T-cell (primary cell): Measurements from ENCODE around the gene TMEM74B. TPM values are rescaled to one million over a fixed set of nuclear protein-coding genes. Genes with fewer than 3 reads are reported as not detected.

Experiments used
- ATAC-seq, 4 experiments: fragments of 200-7000 bp in 3 of 4; fragments of 150-1000 bp in 1 of 4; cut with Tn5 transposase; replicated peaks in 1 of 4; 1 replicate in 3 of 4; 2 replicates in 1 of 4; pipeline ENCODE4 v1.10.0; 2021; ENCODE audit warnings: moderate library complexity in 3 of 4, mild to moderate bottlenecking in 2 of 4, moderate number of reproducible peaks in 1 of 4
- CTCF ChIA-PET, 2 donors: fragments of 300-600 bp; sonication (Branson Sonifier 250); formaldehyde crosslinking; loops; one replicate each; lab custom pipeline; 2022; ENCODE audit warnings: antibody characterized with exemption in 2 of 2; lab: Charles Lee
- POLR2A ChIA-PET, 2 donors: fragments of 300-600 bp; sonication (Branson Sonifier 250); formaldehyde crosslinking; loops; one replicate each; lab custom pipeline; 2022; ENCODE audit warnings: antibody characterized with exemption in 2 of 2; lab: Charles Lee
- DNase-seq, 35 experiments: peaks; one replicate each; pipeline versions ENCODE4 v3.0.0 to v3.0.0-alpha.2; 2013 to 2023
- H3K27ac ChIP-seq: one replicate; pipeline ENCODE4 v1.5.1; 2013; ENCODE audit warnings: low read length
- H3K27me3 ChIP-seq, 2 experiments: replicated peaks in 1 of 2; 1 replicate in 1 of 2; 2 replicates in 1 of 2; pipeline versions ENCODE4 v1.6.1 to v1.7.0; 2013; ENCODE audit warnings: low read length in 1 of 2, mixed read lengths in 1 of 2; ENCODE audit not compliant: control insufficient read depth in 2 of 2, insufficient read depth in 2 of 2; ENCODE audit errors: extremely low read depth in 1 of 2
- H3K36me3 ChIP-seq, 2 donors: 1 replicate in 1 of 2; 2 replicates in 1 of 2; pipeline versions ENCODE4 v1.6.1 to v1.7.0; 2013; ENCODE audit warnings: low read length in 1 of 2; ENCODE audit not compliant: control insufficient read depth in 2 of 2, insufficient read depth in 1 of 2; ENCODE audit errors: extremely low read depth in 1 of 2
- H3K4me1 ChIP-seq, 2 experiments: 1 replicate in 1 of 2; 2 replicates in 1 of 2; pipeline versions ENCODE4 v1.6.1 to v1.7.0; 2013; ENCODE audit warnings: low read length in 2 of 2, mixed read lengths in 1 of 2; ENCODE audit not compliant: insufficient read depth in 2 of 2, control insufficient read depth in 1 of 2; ENCODE audit errors: extremely low read depth in 1 of 2
- H3K4me3 ChIP-seq, 2 donors: 1 replicate in 1 of 2; 2 replicates in 1 of 2; pipeline versions ENCODE4 v1.5.1 to v1.7.0; 2013; ENCODE audit warnings: mild to moderate bottlenecking in 2 of 2, low read length in 1 of 2, moderate library complexity in 1 of 2; ENCODE audit not compliant: control insufficient read depth in 1 of 2; ENCODE audit errors: extremely low read depth in 1 of 2
- H3K9me3 ChIP-seq: 2 replicates; pipeline ENCODE4 v1.7.0; 2013
- H3K27ac Mint-ChIP-seq, 2 donors: one replicate each; pipeline ENCODE4 v1.8.0; 2020 to 2021; ENCODE audit warnings: mild to moderate bottlenecking in 2 of 2, mixed read lengths in 2 of 2
- H3K27me3 Mint-ChIP-seq, 2 donors: one replicate each; pipeline ENCODE4 v1.8.0; 2021 to 2022; ENCODE audit warnings: mixed read lengths in 2 of 2
- H3K36me3 Mint-ChIP-seq: one replicate; pipeline ENCODE4 v1.8.0; 2021; ENCODE audit warnings: mixed read lengths
- H3K4me1 Mint-ChIP-seq, 3 donors: one replicate each; pipeline ENCODE4 v1.8.0; 2020 to 2022; ENCODE audit warnings: mixed read lengths in 3 of 3, mild to moderate bottlenecking in 1 of 3
- H3K4me3 Mint-ChIP-seq, 3 donors: one replicate each; pipeline ENCODE4 v1.8.0; 2020 to 2022; ENCODE audit warnings: mild to moderate bottlenecking in 3 of 3, mixed read lengths in 3 of 3, moderate library complexity in 3 of 3
- H3K9me3 Mint-ChIP-seq, 3 donors: one replicate each; pipeline ENCODE4 v1.8.0; 2020 to 2022; ENCODE audit warnings: mixed read lengths in 3 of 3
- WGBS: methylation state at CpG from one replicate; pipeline ENCODE4 v1.1.5; 2013; ENCODE audit warnings: missing lambda C conversion rate; ENCODE audit not compliant: insufficient coverage; 5-methylcytosine and 5-hydroxymethylcytosine counted together
- total RNA-seq, 35 experiments: library from RNA in 6 of 35; stranded (reverse) in 6 of 35; fragments of 120-200 nt in 1 of 35; gene quantifications; one replicate each; pipeline versions ENCODE4 v1.2.1 to v1.2.4 and lab custom pipeline; 2013 to 2026

The TMEM74B gene
- total RNA-seq, 5 donors from 2014 or later (not counting 1 experiment from before 2014, with no cell fraction given): 0.13 TPM; not detected in 4

DNA sequence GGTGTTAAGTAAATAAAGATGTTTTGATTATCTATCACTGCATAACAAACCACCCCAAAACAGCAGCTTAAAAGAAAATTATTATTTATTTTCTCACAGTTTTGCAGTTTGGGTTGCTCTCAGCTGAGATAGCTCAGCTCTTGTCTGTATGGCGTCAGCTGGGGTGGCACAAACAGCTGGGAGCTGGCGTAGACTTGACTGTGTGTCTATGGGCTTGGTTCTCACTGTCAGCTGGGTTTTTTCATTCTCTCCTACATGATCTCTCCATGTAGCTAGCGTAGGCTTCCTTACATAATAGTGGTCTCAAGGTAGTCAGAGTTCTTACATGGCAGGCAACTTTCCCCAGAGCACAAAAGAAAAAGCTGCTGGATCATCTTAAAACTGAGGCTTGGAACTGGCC, 6.5 kb upstream of the TMEM74B start:
- Histone ChIP-seq H3K4me3 (no peak overlapping the region), H3K36me3 (no peaks in the 10 kb centered on the region), H3K9me3 (no peaks in the 10 kb centered on the region), H3K27ac (no peak overlapping the region), H3K4me1 (no peaks in the 10 kb centered on the region), H3K27me3 (peaks cover 1 to 7% of the 10 kb centered on the region in 2 experiments)
- Mint-ChIP-seq H3K27ac (no peak overlapping the region), H3K4me1 (no peaks in the 10 kb centered on the region), H3K36me3 (no peaks in the 10 kb centered on the region), H3K27me3 (peaks cover 0 to 10% of the 10 kb centered on the region in 2 donors), H3K4me3 (no peak overlapping the region), H3K9me3 (peaks cover 0 to 6% (median 1%) of the 10 kb centered on the region in 3 donors)
- ChIA-PET CTCF (interaction anchor here (0.6 kb wide), 2 partner anchors 25 to 531 kb away, joined by 3 read pairs; no protein-coding TSS in a partner anchor), POLR2A (no interaction called here)
- 100% methylated on average over 2 of the region's 3 CpGs for WGBS
- no peak for DNase-seq
- ATAC-seq: no peak

GRCh38 chr20:1190847-1191246, 6.1 kb upstream of the TMEM74B start:
- H3K27me3 Mint-ChIP-seq: peaks cover 4 to 15% of the 10 kb centered on the region in 2 donors
- no peak overlapping the region for H3K4me3 Mint-ChIP-seq
- ATAC-seq: no peak

DNA sequence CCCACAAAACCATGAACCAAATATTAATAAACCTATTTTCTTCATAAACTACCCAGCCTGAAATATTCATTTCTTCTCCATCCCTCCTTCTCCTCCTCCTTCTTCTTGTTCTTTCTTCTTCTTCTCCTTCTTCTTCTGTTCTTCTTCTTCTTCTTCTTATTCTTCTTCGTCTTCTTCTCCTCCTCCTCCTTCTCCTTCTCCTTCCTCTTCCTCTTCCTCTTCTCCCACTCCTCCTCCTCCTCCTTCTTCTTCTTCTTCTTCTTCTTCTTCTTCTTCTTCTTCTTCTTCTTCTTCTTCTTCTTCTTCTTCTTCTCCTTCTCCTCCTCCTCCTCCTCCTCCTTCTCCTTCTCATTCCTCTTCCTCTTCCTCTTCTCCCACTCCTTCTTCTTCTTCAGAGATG, 5.0 kb upstream of the TMEM74B start:
- CTCF ChIA-PET: interaction anchor here in 1 of 2 donors (0.9 kb wide), 1 partner anchor 8 kb away, joined by 7 read pairs; no protein-coding TSS in a partner anchor
- Histone ChIP-seq H3K4me3 (no peak overlapping the region), H3K36me3 (no peaks in the 10 kb centered on the region), H3K9me3 (no peaks in the 10 kb centered on the region), H3K4me1 (peaks cover 0 to 7% of the 10 kb centered on the region in 2 experiments), H3K27ac (no peak overlapping the region), H3K27me3 (peaks cover 4 to 16% of the 10 kb centered on the region in 2 experiments)
- 21% methylated on average over 1 of the region's 1 CpG for WGBS
- DNase-seq (no peak), ATAC-seq (no peak)
- H3K4me1 Mint-ChIP-seq: peaks cover 4 to 5% (median 5%) of the 10 kb centered on the region in 3 donors
- H3K4me3 Mint-ChIP-seq: no peak overlapping the region
- H3K36me3 Mint-ChIP-seq: no peaks in the 10 kb centered on the region
- peaks cover 5 to 16% of the 10 kb centered on the region in 2 donors for H3K27me3 Mint-ChIP-seq
- H3K27ac Mint-ChIP-seq: no peak overlapping the region
- POLR2A ChIA-PET: no interaction called here
- no peaks in the 10 kb centered on the region for H3K9me3 Mint-ChIP-seq

More at GRCh38 chr20:1190847-1191246, 6.1 kb upstream of the TMEM74B start:
- H3K36me3 ChIP-seq: no peaks in the 10 kb centered on the region
- peaks cover 3 to 4% (median 3%) of the 10 kb centered on the region in 3 donors for H3K4me1 Mint-ChIP-seq
- no peak overlapping the region for H3K27ac Mint-ChIP-seq
- no peak overlapping the region for H3K4me3 ChIP-seq
- H3K4me1 ChIP-seq: peaks cover 0 to 3% of the 10 kb centered on the region in 2 experiments
- DNase-seq: no peak
- ChIA-PET POLR2A (no interaction called here), CTCF (interaction anchor here (0.6 to 0.9 kb wide), 3 partner anchors 9 to 532 kb away, joined by 3 to 7 read pairs (median 3); no protein-coding TSS in a partner anchor)
- no peaks in the 10 kb centered on the region for H3K36me3 Mint-ChIP-seq
- peaks cover 0 to 2% (median 0%) of the 10 kb centered on the region in 3 donors for H3K9me3 Mint-ChIP-seq
- H3K27me3 ChIP-seq: peaks cover 4 to 12% of the 10 kb centered on the region in 2 experiments
- H3K9me3 ChIP-seq: no peaks in the 10 kb centered on the region
- no peak overlapping the region for H3K27ac ChIP-seq
- 94% methylated on average over 2 of the region's 3 CpGs for whole genome bisulfite sequencing

- peaks cover 17 to 30% of the 10 kb centered on the region in 2 donors for H3K27me3 Mint-ChIP-seq
- peaks cover 11 to 14% (median 13%) of the 10 kb centered on the region in 3 donors for H3K4me1 Mint-ChIP-seq
- H3K36me3 ChIP-seq: no peaks in the 10 kb centered on the region
- H3K4me1 ChIP-seq: peaks cover 0 to 12% of the 10 kb centered on the region in 2 experiments
- ATAC-seq (no peak), DNase-seq (no peak)
- no peaks in the 10 kb centered on the region for H3K9me3 Mint-ChIP-seq
- H3K4me3 ChIP-seq: no peak overlapping the region
- no peak overlapping the region for H3K27ac Mint-ChIP-seq
- H3K9me3 ChIP-seq: no peaks in the 10 kb centered on the region
- ChIA-PET CTCF (no interaction called here), POLR2A (no interaction called here)
- H3K27me3 ChIP-seq: peaks cover 4 to 29% of the 10 kb centered on the region in 2 experiments
- H3K36me3 Mint-ChIP-seq: no peaks in the 10 kb centered on the region
- no peak overlapping the region for H3K27ac ChIP-seq
- H3K4me3 Mint-ChIP-seq: no peak overlapping the region
- no CpG with 5 or more reads among the region's 1 CpG for WGBS
These were observed 3.6 kb upstream of the TMEM74B start for GRCh38 chr20:1188347-1188746.

DNA sequence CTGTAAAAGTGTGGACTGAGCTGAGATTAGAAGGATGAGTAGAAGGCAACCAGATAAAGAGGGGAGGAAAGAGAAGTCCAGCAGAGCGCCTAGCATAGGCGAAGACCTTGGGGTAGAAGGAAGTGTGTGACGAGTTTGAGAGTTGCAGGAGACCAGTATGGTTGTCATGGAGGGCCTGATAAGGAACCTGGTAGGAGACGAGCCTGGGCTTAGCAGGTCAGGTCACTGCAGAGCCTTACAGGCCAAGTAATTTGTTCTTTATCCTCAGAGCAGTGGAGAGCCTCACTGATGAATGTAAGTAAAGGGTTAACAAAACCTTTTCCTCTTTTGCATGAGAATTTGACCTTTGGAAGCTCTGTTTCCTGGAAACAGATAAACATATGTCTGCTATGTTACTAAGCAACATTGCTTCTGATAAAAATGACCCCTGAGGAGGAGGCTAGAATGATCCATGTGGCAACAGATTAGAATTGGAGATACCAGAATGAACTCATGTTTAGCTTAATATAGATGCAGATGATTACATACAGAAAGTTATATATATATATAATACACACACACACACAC, 2.9 kb upstream of the TMEM74B start:
- H3K9me3 Mint-ChIP-seq: no peaks in the 10 kb centered on the region
- no peak overlapping the region for H3K27ac Mint-ChIP-seq
- no peaks in the 10 kb centered on the region for H3K9me3 ChIP-seq
- DNase-seq (no peak), ATAC-seq (no peak)
- no peaks in the 10 kb centered on the region for H3K36me3 Mint-ChIP-seq
- H3K36me3 ChIP-seq: no peaks in the 10 kb centered on the region
- H3K4me1 Mint-ChIP-seq: peaks cover 11 to 14% (median 13%) of the 10 kb centered on the region in 3 donors
- no peak overlapping the region for H3K4me3 Mint-ChIP-seq
- H3K27ac ChIP-seq: no peak overlapping the region
- H3K4me3 ChIP-seq: no peak overlapping the region
- peaks cover 0 to 12% of the 10 kb centered on the region in 2 experiments for H3K4me1 ChIP-seq
- H3K27me3 ChIP-seq: peaks cover 9 to 29% of the 10 kb centered on the region in 2 experiments
- ChIA-PET CTCF (no interaction called here), POLR2A (no interaction called here)
- WGBS: 77% methylated on average over 4 of the region's 4 CpGs
- H3K27me3 Mint-ChIP-seq: peaks cover 17 to 32% of the 10 kb centered on the region in 2 donors

DNA sequence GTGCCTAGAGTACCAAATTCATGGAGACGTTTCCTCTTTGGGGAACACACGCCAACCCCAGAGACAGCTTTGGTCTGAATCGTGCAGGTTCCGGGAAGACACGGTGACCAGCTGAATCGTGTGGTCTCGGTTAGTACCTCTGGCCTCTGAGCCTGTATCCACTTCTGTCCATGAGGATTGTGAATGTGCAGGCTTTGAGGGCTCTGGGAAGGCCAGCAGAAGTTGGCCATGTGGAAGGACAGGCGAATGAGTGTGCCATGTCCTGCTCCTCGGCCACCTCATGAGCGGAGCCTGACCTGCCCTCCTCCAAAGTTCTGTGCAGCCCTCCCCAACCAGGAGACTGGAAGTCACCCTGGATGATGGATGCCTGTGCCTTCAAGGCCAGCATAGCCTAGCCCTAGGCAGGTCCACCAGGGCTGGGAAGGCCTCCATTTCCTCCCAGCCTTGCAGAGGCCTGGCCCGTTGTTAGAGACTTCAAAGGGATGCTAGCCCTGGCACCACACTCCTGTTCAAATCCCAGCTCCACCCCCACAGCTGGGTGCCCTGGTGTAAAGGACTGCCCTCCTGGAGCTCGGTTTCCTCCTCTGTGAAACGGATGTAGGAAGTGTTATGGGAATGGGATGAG, 1.7 kb upstream of the TMEM74B start:
- Mint-ChIP-seq H3K4me3 (peak overlapping the region in 2 of 3 donors; percentile 69 to 77), H3K27me3 (peaks cover 23 to 32% of the 10 kb centered on the region in 2 donors), H3K9me3 (no peaks in the 10 kb centered on the region), H3K4me1 (peaks cover 11 to 14% (median 13%) of the 10 kb centered on the region in 3 donors), H3K27ac (no peak overlapping the region), H3K36me3 (peaks cover 1% of the 10 kb centered on the region)
- ChIA-PET POLR2A (no interaction called here), CTCF (no interaction called here)
- H3K4me1 ChIP-seq: peaks cover 0 to 12% of the 10 kb centered on the region in 2 experiments
- WGBS: 98% methylated on average over 9 of the region's 13 CpGs
- H3K27ac ChIP-seq: no peak overlapping the region
- DNase-seq: no peak
- H3K27me3 ChIP-seq: peaks cover 9 to 29% of the 10 kb centered on the region in 2 experiments
- no peak for ATAC-seq
- H3K4me3 ChIP-seq: no peak overlapping the region
- no peaks in the 10 kb centered on the region for H3K9me3 ChIP-seq
- H3K36me3 ChIP-seq: no peaks in the 10 kb centered on the region
